ENCODE measurements around the gene RCSD1.
"Not testable (repeated sequence)": the region's sequence is repeated elsewhere in the genome, so short reads cannot be mapped to it uniquely, and the experiment has no call there.

Gene RCSD1

GRCh38 chr1:167629681-167630567 is at the start of gene RCSD1:
TSS of gene RCSD1 (plus strand) at chr1:167630232. CDS start at chr1:167630424, 192 bp downstream.
- DNase-seq: peak; percentile 46

- DNase-seq: no peak
Observed at GRCh38 chr1:167582064-167582463, 48.0 kb upstream of the RCSD1 start.

DNA sequence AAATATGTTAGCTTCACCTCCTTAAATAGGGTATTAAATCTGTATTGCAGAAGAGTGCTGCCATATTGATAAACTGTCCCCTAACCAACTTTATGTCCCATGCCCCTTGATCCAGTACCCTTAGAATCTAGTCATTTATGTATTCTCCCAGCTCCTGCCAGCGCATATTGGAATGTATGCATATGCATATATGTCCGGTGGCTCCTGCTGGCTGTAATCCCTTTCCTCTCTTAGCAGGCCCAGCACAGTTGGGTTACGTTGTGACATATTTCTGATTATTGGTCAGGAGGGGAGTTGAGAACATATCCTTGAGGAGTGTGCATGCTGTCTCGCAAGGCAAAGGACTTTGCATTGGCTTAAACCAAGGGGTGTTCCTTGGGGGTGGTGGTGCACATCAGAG is 47.3 kb upstream of the RCSD1 start:
- no peak for DNase-seq

DNA sequence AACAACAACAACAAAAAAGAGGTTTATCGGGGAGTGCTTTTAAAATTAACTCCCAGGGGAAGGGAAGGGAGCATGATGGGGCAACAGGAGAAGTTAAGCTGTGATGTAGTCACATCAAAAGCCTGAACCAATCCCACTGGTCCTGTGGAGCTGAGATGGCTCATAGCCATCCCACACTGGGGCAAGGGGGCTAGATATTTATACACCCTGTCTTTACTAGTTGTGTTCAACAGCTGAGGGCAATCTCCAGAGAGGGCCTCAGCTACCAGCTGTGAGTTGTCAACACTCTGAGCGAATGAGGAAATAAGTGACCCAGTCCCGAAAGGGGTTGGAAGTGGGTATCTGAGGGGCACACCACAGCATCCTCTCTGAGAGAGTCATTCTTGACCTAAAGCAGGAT is 45.5 kb upstream of the RCSD1 start:
- no peak for DNase-seq

- no peak for DNase-seq
Observed at GRCh38 chr1:167587342-167587741, 42.7 kb upstream of the RCSD1 start.

DNA sequence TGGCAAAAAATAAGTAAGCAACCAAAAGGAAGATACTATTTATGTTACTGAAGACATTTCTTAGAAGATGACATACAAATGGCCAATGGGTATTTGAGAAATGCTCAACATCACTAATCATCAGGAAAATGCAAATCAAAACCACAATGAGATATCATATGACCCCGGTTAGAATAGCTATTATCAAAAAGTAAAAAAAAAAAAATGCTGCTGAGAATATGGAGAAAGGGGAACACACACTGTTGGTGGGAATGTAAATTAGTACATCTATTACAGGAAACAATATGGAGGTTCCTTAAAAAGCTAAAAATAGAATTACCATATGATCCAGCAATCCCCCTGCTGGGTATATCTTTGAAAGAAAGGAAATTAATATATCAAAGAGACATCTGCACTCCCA is 42.2 kb upstream of the RCSD1 start:
- DNase-seq: no peak

DNA sequence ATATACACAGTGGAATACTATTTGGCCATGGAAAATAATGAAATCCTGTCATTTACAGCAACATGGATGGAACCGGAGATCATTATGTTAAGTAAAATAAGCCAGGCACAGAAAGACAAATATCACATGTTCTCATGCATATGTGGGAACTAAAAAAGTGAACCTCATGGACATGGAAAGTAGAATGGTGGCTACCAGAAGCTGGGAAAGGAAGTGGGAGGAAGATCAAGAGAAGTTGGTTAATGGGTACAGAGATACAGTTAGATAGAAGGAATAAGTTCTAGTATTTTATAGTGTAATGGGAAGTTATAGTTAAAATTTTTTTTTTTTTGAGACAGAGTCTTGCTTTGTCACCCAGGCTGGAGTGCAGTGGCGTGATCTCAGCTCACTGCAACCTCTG is 41.7 kb upstream of the RCSD1 start:
- no peak for DNase-seq

DNA sequence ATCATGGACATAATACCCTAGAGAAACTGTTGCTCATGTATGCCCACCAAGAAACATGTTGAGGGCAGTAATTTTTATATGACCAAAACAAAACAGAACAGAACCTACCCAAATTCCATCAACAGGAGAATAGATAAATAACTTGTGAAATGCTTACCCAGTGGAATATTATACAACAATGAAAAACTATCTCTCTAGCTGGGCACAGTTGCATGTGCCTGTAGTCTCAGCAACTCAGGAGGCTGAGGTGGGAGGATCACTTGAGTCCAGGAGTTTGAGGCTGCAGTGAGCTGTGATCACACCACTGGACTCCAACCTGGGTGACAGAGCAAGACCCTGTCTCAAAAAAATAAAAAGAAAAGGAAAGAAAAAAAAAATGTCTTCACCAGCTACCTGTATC is 37.6 kb upstream of the RCSD1 start:
- no peak for DNase-seq

DNA sequence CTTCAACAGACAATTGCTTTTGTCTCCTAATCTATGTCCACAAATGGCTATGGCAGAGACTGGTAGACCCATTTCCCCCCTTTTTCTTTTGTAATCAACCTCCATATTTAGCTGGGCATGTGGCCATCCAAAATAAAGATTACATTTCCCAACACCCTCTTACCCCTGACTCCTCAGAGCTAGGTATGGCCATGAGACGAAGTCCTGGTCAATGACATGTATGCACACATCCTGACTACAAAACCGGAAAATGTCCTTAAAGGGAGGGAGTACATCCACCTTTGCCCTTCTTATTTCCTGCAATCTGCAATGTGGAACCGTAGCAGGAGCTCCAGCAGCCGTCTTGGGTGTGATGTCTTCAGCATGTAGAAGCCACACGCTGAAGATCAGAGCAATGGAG is 36.2 kb upstream of the RCSD1 start:
- DNase-seq: no peak

DNA sequence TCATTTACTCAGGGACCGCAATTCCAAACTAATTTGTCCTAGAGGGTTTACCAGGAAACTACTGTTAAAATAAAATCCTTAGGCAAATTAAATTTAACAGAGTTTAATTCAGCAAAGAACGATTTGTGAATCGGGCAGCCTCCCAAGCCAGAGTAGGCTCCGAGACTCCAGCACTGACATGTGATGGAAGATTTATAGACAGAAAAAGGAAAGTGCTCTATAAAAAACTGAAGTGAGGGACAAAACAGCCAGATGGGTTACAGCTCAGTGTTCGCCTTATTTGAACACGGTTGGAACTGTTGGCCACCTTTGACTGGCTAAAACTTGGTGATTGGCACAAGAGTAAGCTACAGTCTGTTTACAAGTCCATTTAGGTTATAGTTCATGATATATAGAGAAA is 35.2 kb upstream of the RCSD1 start:
- DNase-seq: no peak

- no peak for DNase-seq
Observed at GRCh38 chr1:167599957-167600581, 30.0 kb upstream of the RCSD1 start.

DNA sequence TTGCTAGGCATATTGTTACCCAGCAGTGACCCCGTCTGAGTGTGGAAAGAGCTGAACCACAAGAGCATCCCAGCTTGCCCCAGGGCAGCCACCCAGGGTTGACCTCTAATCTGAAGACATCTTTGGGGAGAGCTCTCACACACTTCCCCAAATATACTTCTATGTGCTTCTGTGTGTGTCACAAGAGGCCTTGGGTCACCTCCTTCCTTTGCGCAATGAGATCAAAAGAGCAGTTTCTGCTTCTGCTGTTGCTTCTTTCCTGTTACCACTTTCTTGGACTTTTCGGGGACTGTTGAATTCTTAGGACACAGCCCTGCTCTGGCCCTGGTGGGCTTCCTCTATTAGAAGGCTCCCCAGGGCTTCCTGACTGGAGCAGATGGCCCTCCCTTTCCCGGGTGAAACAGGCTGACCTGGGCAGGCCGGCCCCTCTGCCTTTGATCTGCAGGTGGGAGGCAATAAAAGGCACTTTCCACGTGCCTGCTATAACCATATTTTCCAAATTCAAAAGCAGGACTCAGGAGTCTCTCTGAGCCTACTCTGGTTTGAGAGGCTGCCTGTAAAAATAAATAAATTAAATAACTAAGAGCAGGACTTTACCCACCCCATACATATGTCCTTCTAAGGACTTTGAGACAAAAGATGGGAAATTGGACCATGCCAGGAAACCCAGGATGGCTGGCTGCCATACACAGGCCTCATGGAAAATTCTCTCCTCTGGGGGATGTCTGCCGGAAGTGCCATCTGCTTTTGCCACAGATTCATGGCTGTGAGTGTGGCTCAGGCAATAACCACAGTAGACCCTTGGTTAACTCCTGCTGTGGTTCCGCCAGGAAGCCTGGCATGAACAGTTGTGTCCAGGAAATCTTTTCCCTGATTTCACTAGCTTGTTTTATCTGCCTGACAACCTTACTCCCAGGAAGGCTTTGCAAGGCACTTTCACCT is 28.3 kb upstream of the RCSD1 start:
- no peak for DNase-seq

DNA sequence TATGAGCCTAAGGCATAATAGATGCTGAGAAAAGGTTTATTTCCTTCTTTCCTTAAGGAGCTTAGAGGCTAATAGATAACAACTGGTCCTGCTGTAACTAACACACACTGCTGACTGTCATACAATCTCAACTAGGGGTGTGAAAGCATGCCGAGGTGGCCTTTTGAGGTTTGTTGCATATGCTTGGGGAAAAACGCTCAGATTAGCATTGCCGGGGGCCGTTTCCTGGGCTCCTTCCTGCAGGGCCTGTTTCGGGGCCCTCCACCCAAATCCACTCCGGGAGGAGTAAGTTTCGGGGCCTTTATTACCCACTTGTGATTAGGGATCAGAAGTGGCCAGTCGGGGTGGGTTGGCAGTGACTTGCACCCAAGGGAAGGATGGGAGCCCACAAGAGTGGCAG is 27.2 kb upstream of the RCSD1 start:
- no peak for DNase-seq

DNA sequence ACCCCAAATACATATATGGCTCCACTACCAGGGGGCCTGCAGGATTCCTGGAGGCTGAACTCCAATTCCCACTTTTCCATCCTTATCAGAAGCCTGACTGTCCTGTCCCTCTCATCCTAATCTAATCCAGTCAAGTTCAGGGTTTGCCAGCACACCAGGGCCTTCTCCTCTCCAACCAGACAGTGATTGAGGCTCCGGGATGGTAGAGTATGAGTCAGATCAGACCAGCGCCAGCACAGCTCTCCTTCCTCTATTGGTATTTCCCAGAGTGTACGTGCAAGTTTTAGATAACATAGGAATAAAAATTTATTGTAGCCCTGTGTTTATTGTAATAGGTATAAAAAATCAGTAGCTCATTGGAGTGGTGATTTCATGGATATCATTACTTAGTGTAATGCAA is 24.5 kb upstream of the RCSD1 start:
- DNase-seq: no peak

DNA sequence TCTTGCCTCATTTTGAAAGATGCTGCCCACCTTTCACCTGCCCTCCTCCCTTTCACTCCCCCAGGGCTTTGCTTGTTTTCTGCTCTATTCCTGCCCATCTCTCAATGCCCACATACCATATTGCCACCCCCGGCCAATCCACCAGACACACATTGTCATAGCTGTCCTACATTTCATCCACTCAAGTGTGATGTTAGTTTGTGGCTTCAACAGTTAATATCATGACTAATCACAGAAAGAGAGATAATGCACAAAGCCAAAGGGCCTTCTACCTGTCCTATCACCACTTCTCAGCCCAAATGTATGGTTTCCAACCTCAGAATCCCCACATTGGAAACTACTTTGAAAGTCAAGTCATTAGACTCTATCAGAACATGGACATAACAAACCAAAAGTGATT is 18.0 kb upstream of the RCSD1 start:
- no peak for DNase-seq

DNA sequence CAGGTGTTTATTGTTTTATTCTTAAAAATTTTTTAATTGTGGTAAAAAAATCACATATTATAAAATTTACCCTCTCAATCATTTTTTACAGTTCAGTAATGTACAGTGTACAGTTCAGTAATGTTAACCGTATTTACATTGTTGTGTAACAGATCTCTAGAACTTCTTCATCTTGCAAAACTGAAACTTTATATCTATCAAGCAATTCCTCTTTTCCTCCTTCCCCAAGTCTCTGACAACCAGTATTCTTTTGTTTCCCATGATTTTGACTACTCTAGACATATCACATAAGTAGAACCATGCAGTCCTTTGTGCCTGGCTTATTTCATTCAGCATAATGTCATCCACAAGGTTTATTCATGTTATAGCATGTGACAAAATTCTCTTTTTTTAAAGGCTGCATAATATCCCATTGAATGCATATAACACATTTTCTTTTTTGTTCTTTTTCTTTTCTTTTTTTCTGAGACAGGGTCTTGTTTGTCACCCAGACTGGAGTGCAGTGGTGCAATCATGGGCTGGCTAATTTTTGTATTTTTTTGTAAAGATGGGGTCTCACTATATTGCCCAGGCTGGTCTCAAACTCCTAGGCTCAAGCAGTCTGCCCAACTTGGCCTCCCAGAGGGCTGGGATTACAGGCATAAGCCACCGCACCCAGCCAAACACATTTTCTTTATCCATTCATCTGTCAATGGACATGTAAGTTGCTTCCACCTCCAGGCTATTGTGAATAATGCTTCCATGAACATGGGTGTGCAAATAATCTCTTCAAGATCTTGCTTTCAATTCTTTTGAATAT is 17.2 kb upstream of the RCSD1 start:
- DNase-seq: no peak

- not testable (repeated sequence) for DNase-seq
Observed at GRCh38 chr1:167613984-167614383, 16.0 kb upstream of the RCSD1 start.

GRCh38 chr1:167614851-167615250 is 15.2 kb upstream of the RCSD1 start:
- DNase-seq: no peak

- no peak for DNase-seq
Observed at GRCh38 chr1:167616521-167616920, 13.5 kb upstream of the RCSD1 start.

GRCh38 chr1:167617153-167618147 is 12.6 kb upstream of the RCSD1 start:
- no peak for DNase-seq

GRCh38 chr1:167618366-167618765 is 11.7 kb upstream of the RCSD1 start:
- no peak for DNase-seq
